ENCODE data around the gene MAP3K8. TPM values are rescaled to one million over a fixed set of nuclear protein-coding genes. Genes with fewer than 3 reads are reported as not detected.
"Not testable (repeated sequence)": the region's sequence is repeated elsewhere in the genome, so short reads cannot be mapped to it uniquely, and the experiment has no call there.

Gene MAP3K8
- total RNA-seq, 1 donor from 2014 or later, result 22.0 TPM

DNA sequence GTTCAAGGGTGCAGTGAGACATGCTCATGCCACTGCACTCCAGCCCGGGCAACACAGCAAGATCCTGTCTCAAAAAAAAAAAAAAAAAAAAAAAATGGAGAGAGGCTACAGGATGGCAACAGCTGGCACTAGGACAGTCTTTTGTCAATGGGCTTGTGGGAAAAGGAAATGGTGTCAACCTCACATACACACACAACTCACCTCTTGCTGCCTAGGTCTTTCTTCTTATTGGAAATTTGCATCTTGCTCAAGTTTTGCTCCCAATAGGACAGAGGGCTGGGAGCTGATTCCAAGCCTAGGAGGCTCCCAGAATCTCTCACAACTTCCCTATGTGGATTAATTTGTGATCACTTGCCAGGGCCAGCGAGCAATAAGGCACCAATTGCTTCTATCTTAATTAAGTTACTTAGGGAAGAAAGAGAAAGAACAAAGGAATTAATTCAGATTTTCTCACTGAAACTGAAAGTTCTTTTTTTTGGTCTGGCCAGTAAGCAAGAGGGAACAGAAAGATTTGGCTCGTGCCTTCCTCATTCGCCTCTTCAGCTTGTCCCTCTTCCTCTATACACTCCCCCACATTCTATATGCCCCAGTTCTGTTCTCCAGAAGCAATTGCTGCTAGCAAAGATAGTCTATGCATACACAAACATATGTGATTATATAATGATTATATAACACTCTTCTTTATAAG is 33.8 kb downstream of the MAP3K8 start:
- intact Hi-C loops (cut with micrococcal nuclease), result no loop called here

DNA sequence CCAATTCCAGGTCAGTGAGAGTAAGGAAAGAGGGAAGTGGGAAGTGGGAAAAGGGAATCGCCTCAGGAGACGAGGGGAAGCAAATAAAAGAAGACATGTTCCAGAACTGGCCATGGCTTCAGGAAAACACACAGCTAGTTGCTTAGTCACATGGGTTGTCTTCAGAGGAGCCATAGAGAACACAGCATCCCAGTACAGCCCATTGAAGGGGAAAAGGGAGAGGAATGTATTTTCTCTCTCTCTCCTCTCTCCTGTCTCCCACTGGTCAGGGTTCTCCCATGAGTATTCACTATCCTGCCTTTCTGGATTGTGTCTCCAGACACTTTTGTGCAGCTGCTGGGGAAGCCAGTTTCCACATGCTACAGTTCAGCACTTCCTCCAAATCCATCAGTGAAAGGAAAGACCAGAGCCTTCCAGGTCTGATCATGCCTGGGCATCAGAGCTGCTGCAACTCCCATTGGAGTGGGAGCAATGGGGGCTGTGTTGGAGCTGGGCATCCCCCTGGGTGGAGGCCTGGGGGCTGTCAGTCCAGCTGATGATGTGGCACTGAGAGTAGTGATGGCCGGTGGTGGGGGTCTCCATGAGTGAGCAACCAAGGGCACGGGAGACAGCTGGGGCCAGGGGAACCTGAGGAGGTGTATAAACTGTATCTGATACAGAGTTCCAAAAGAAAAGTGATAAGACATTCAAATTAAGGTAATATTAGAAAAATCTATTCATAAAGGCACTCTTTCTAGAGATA is 38.6 kb downstream of the MAP3K8 start:
- Mint-ChIP-seq H3K4me1 (peaks cover 14% of the 10 kb centered on the region), H3K36me3 (ENCODE audit: low read depth) (no peaks in the 10 kb centered on the region), H3K4me3 (no peak overlapping the region), H3K9me3 (no peaks in the 10 kb centered on the region), H3K27ac (no peak overlapping the region), H3K27me3 (peaks cover 8% of the 10 kb centered on the region)
- intact Hi-C loops (cut with micrococcal nuclease), result no loop called here
- no peak for DNase-seq

More for the DNA sequence above, 33.8 kb downstream of the MAP3K8 start:
- no peak overlapping the region for H3K27ac Mint-ChIP-seq
- DNase-seq, result no peak
- H3K9me3 Mint-ChIP-seq, result no peaks in the 10 kb centered on the region
- H3K27me3 Mint-ChIP-seq, result peaks cover 5% of the 10 kb centered on the region
- H3K4me3 Mint-ChIP-seq, result no peak overlapping the region
- H3K36me3 Mint-ChIP-seq (ENCODE audit: low read depth), result no peaks in the 10 kb centered on the region
- peaks cover 22% of the 10 kb centered on the region for H3K4me1 Mint-ChIP-seq

DNA sequence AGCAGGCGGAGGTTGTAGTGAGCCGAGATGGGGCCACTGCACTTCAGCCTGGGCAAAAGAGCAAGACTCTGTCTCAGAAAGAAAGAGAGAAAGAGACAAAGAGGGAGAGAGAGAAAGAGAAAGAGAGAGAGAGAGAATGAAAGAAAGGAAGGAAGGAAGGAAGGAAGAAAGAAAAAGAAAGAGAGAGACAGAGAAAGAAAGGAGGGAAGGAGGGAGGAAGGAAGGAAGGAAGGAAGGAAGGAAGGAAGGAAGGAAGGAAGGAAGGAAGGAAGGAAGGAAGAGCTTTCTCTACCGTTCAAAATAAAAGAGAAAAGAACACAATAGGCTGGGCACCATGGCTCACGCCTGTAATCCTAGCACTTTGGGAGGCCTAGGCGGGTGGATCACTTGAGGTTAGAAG is 41.5 kb downstream of the MAP3K8 start:
- H3K27ac Mint-ChIP-seq; H3K4me1 Mint-ChIP-seq; H3K36me3 Mint-ChIP-seq (ENCODE audit: low read depth); intact Hi-C loops (cut with micrococcal nuclease); H3K9me3 Mint-ChIP-seq; H3K4me3 Mint-ChIP-seq; DNase-seq: not testable (repeated sequence)
- H3K27me3 Mint-ChIP-seq, result peaks cover 15% of the 10 kb centered on the region

DNA sequence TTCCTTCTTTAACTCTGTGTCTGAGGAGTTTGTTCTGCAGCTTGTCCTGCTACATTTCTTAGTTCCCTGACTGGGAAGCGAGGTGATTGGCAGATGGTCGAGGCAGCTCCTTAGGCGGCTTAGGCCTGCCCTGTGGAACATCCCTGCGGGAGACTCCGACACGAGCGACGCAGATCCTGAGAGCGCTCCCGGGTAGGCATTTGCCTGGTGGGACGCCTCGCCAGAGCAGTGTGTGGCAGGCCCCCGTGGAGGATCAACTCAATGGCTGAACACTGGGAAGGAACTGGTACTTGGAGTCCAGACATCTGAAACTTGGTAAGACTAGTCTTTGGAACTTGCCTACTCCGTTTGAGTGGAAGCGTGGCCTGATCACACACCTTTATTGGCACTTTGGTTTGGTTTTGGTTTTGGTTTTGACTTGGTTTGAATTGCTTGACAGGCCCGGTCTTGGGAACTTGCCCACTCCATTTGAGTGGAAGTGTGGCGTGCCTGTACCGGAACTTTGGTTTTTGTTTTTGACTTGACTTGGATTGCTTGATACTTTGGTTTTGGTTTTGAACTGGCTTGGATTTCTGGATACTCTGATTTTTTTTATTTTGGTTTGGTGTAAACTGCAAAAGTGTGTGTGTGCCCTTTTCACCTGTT is 42.6 kb downstream of the MAP3K8 start:
- no peak overlapping the region for H3K4me3 Mint-ChIP-seq
- intact Hi-C loops (cut with micrococcal nuclease), result no loop called here

DNA sequence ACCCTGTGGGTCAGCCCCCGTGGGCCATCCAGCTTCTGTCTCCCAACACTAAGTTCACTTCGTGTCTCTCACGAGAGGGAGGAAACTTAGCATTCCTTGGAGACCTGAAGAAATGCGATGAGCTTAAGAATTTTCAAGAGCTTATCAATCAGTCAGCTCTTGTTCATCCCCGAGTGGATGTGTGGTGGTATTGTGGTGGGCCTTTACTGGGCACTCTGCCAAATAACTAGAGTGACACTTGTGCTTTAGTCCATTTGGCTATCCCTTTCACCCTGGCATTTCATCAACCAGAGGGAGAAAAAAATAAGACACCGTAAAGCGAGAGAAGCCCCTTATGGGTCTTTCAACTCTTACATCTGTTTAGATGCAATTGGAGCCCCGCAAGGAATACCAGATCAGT is 45.5 kb downstream of the MAP3K8 start:
- H3K27me3 Mint-ChIP-seq, result peaks cover 12% of the 10 kb centered on the region
- H3K9me3 Mint-ChIP-seq; H3K27ac Mint-ChIP-seq; H3K36me3 Mint-ChIP-seq (ENCODE audit: low read depth); H3K4me1 Mint-ChIP-seq; H3K4me3 Mint-ChIP-seq; DNase-seq; intact Hi-C loops (cut with micrococcal nuclease): not testable (repeated sequence)

More for the DNA sequence above, 42.6 kb downstream of the MAP3K8 start:
- H3K27ac Mint-ChIP-seq, result no peak overlapping the region
- peaks cover 5% of the 10 kb centered on the region for H3K9me3 Mint-ChIP-seq
- peaks cover 17% of the 10 kb centered on the region for H3K27me3 Mint-ChIP-seq
- H3K36me3 Mint-ChIP-seq (ENCODE audit: low read depth), result peaks cover under 1% of the 10 kb centered on the region
- peaks cover 5% of the 10 kb centered on the region for H3K4me1 Mint-ChIP-seq
- DNase-seq, result no peak

DNA sequence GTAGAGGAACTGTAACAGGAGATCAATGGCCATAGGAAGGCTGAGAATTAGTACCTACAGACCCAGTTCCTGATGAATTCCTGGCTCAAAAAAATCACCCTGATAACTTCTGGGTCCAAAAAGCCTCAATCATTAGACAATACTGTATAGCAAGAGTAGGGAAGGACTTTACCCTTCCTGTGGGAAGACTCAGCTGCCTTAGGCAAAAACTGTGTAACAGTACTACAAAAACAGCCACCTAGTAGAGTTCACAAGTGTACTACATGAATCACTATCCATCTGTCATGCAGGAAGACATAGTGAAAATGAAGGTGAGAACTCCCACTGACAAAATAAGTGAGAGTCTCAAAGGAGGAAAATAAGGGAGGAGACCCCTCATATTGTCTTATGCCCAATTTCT is 47.6 kb downstream of the MAP3K8 start:
- Mint-ChIP-seq H3K27me3 (peaks cover 13% of the 10 kb centered on the region), H3K9me3 (peaks cover 7% of the 10 kb centered on the region), H3K4me1 (peaks cover 2% of the 10 kb centered on the region), H3K36me3 (ENCODE audit: low read depth) (peaks cover 1% of the 10 kb centered on the region), H3K27ac (no peak overlapping the region), H3K4me3 (no peak overlapping the region)
- no peak for DNase-seq
- intact Hi-C loops (cut with micrococcal nuclease), result no loop called here

DNA sequence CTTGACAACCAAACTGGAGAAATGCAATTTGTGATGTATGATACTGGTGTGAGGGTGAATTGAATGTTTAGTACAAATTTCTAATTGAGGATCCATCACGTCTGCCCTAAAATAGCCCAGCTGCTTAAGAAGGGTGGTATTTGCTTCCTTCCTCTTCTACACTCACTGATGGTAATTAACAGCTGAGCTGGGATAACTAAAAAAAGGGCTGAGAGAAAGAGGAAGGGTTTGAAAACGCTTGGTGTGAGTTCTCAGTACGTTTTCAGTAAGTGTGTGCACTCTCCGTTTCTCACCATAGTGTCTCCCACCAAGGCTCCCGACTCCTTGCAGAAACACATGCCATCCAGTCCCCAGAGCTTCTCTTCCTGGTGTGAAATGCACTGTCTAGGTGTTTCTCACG is 54.3 kb downstream of the MAP3K8 start:
- Mint-ChIP-seq H3K36me3 (ENCODE audit: low read depth) (no peaks in the 10 kb centered on the region), H3K27me3 (peaks cover 23% of the 10 kb centered on the region), H3K4me1 (peaks cover 28% of the 10 kb centered on the region), H3K4me3 (no peak overlapping the region), H3K9me3 (no peaks in the 10 kb centered on the region), H3K27ac (no peak overlapping the region)
- DNase-seq, result no peak
- intact Hi-C loops (cut with micrococcal nuclease), result no loop called here

DNA sequence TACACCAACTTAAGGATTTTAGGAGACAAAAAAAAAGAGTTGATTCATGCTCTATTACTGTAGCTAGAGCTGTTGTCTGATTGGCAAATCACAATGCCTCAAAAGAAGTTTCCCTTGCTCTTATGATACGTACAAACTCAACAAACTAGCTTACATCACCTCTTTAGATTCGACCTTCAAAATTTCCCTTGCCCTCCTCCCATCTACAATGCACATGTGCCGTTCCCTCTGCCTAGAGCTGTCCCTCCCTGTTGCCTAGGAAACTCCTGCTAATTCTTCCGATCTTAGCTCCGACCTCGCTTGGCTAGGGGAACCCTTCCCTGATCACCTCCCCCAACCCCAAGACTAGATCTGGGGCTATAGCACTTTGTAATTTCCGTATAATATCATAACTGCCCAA is 55.4 kb downstream of the MAP3K8 start:
- H3K4me1 Mint-ChIP-seq, result peaks cover 38% of the 10 kb centered on the region
- intact Hi-C loops (cut with micrococcal nuclease), result no loop called here
- H3K27me3 Mint-ChIP-seq, result peaks cover 22% of the 10 kb centered on the region
- H3K4me3 Mint-ChIP-seq, result no peak overlapping the region
- H3K27ac Mint-ChIP-seq, result no peak overlapping the region
- peaks cover under 1% of the 10 kb centered on the region for H3K9me3 Mint-ChIP-seq
- no peaks in the 10 kb centered on the region for H3K36me3 Mint-ChIP-seq (ENCODE audit: low read depth)
- no peak for DNase-seq

DNA sequence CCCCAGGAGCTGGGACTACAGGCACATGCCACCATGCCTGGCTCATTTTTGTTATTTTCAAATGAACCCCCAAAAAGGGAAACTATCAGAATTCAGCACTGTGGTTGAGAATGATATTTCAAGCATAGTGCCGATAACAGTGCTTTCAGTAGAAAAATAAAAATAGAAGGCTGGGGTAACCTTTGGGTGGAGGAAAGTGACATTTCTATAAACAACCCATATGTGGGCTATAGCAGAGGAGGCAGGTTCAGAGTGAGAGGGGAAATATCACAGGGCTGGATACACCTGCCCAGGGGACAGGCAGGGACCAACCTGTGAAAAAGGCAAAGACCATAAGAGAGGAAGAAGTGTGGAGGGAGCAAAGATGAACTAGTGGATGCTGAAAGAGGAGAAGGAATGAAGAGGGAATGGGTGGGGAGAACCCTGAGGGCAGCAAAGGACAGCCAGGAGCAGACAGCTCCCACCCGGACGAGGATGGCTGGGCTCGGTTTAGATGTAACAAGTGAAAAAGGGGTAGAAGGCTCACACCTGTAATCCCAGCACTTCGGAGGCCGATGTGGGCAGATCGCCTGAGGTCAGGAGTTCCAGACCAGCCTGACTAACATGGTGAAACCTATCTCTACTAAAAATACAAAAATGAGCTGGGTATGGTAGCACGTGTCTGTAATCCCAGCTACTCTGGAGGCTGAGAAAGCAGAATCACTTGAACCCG is 56.5 kb downstream of the MAP3K8 start:
- intact Hi-C loops (cut with micrococcal nuclease), result no loop called here
- H3K27ac Mint-ChIP-seq, result no peak overlapping the region
- no peak overlapping the region for H3K4me3 Mint-ChIP-seq
- H3K36me3 Mint-ChIP-seq (ENCODE audit: low read depth), result no peaks in the 10 kb centered on the region
- peaks cover 43% of the 10 kb centered on the region for H3K4me1 Mint-ChIP-seq
- no peak for DNase-seq
- H3K9me3 Mint-ChIP-seq, result peaks cover 5% of the 10 kb centered on the region
- peaks cover 21% of the 10 kb centered on the region for H3K27me3 Mint-ChIP-seq

DNA sequence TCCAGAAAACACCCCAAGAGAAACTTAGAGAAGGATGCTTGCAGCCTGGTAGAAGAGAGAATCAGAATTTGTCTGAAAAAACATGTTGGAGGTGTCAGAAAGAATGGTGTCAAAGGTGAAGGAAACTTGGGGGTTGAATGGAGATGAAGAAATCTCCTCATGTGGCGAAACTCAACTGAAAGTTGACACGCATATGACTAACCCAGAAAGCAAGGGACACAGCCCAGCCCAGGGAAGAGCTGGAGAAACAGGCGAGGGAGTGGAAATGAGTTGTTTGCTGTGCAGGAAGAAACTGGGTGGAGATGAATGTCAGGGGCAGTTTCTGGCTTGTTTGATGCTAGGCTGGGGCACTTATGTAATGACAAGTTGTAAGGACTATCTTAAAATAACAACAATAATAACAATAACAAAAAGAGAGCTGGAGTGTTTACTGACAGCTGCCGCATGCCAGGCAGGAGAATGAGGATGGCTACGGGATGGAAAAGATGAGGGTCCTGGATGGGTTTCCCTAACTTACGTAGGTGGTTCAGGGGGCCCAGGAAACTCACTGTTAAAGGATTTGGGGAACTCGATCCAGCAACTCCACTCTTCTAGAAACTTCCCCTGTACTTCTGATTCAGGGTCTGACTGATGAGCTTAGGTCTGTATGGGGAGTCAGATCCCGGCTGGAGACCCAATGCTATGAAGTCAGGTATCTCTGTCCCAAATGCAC is 57.4 kb downstream of the MAP3K8 start:
- Mint-ChIP-seq H3K36me3 (ENCODE audit: low read depth) (no peaks in the 10 kb centered on the region), H3K9me3 (peaks cover 5% of the 10 kb centered on the region), H3K4me1 (peaks cover 45% of the 10 kb centered on the region), H3K27me3 (peaks cover 21% of the 10 kb centered on the region), H3K27ac (no peak overlapping the region), H3K4me3 (no peak overlapping the region)
- intact Hi-C loops (cut with micrococcal nuclease), result no loop called here
- no peak for DNase-seq

DNA sequence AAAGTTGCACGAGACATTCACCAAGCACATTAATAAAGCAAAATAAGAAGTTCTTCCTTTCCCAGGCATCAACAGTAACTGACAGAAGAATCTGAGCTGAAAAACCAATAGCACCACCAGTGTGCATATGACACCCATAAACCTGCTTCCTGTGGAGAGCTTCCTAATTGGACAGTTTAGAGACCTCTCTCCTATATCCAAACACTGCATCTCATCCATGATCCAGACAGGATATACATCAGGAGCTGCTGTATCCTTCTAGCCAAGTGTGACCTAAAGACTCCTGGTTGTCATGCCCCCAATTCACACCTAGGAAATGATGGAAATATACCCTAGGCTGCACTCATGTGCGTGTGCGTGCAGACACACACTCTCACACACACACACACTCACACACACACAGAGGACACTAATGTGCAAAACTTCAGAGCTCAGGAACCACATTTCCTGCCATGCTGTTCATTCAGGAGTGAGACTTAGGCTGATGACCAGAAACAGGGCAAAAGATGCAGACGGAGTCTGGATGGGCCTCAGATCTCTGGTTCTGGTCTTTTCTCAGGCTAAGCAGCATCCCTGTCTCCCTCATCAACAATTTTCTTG is 58.0 kb downstream of the MAP3K8 start:
- Mint-ChIP-seq H3K27me3 (peaks cover 18% of the 10 kb centered on the region), H3K9me3 (peaks cover 5% of the 10 kb centered on the region), H3K4me1 (peaks cover 51% of the 10 kb centered on the region), H3K36me3 (ENCODE audit: low read depth) (no peaks in the 10 kb centered on the region), H3K27ac (no peak overlapping the region), H3K4me3 (no peak overlapping the region)
- no peak for DNase-seq
- intact Hi-C loops (cut with micrococcal nuclease), result no loop called here

DNA sequence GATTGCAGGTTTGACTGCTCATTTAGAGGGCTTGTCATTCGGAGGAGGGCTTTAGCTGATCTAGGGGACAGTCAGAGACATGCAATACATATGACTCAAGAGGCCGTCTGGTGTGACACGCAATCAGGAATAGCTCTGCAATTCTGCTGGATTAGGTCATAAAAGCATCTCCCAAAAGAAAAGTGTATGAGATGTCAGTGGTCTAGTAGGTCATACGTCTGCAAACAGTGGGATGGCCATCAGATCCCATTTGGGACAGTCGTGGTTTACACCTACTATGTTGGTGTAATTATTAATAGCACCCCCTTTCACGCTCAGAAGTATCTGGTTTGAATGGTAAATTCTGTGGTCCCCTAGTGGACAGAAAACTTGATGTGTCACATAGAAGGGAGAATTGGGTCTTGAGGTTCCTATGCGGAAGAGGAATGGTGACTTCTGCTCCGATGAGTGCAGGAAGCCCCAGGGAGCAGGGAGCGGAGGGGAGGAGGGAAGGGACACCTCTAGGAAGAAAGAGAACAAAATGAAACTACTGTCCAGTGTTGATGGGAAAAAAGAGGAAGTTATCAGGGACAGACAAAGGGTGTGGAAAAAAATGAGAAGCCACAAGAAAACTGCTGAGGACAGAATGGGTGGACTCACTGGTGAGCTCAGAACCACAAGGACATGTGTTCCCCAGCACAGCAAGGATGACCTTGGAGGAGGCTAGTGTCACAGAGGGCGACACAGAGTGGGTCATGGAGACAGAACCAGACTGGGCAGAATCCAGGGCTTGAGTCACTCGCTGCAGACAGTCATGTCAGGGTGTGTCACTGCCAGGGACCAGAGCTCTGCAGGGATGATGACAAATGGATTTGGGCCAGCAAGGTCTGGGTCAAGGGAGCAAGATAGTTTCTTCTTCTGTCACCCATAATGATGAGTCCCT is 59.9 kb downstream of the MAP3K8 start:
- no peak overlapping the region for H3K27ac Mint-ChIP-seq
- peaks cover 12% of the 10 kb centered on the region for H3K27me3 Mint-ChIP-seq
- H3K36me3 Mint-ChIP-seq (ENCODE audit: low read depth), result no peaks in the 10 kb centered on the region
- H3K9me3 Mint-ChIP-seq, result peaks cover 5% of the 10 kb centered on the region
- intact Hi-C loops (cut with micrococcal nuclease), result no loop called here
- no peak for DNase-seq
- H3K4me1 Mint-ChIP-seq, result peaks cover 65% of the 10 kb centered on the region
- no peak overlapping the region for H3K4me3 Mint-ChIP-seq

All from activated CD4-positive, alpha-beta T cell treated with anti-CD3 and anti-CD28 coated beads, Interleukin-2, amount 10 ng/mL, durations not matched to agents 24 days and 14 days (primary cell).